ENCODE data around the gene JPH2.

JPH2 gene

DNA sequence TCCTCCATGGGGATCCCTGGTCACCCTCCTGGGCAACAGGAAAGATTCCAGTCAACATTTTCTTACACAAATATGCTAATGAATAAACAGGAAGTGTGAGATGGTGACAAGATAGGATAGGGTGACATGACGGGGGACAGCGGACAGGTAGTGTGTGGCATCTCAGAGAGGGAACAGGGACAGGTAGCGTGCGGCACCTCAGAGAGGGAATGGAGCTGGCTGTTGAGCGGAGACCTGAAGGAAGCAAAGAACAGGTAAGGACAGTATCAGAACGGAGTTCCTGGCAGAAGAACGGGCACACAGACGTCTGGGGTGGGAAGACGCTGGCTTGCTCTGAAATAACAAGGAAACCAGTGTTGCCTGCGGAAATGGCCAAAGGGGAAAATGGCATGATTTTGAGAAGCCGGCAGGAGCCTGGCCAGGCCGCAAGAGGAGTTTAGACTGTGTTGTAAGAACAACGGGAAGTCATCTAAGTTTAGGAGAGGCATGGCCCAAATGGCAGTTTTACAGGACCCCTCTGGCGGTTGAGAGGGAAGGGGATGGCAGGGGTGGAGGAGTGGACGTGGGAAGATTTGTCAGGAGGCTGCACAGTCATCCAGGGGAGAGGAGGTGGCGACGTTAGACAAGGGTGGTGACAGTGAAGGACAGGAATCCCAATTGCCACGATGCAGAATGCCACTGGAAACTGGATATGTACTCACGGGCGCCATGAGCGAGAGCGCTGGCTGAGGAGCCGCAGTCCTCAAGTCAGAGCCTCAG lies 111.6 kb downstream of the JPH2 start:
- no peak for DNase-seq (ENCODE audit: low read depth)

DNA sequence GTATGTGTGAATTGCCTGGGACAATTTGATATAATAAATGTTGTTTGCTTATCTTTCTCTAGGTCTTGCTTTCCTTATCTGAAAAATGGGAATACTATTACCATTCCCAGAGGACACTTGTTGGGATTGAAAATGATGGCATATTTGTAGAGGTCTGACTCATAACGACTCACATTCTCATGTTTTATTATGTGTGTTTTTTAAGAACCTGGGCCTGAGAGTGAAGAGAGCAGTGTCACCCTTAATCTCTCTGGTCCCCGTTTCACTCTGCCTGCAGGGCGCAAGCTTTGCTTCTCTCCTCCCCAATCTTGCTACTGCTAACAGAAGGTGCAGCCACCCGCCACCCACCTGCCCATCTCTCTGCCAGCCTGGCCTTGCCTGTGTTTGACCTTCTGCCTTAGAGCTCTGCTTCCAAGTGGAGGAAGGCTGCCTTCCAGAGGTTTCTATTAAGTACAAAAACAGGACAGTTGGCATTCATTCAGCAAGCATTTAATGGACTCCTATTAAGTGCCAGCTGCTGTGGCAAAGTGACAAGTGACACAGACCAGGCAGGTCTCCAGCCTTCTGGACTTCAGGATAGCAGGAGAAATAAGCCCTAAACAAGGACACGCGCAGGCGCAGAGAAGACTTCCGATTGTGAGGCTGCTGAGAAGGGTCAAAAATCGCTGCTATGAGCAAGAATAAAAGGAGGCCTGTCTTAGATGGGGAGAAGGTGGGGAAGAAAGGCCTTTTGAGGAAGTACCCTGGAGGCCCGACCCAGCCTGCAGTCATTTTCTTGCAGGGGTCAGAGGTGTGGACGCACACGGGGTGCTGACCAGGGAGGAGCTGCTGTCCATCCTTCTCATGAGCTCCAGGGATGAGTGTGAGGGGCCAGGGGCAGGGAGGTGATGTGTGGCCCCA lies 112.5 kb downstream of the JPH2 start:
- no peak for DNase-seq (ENCODE audit: low read depth)

DNA sequence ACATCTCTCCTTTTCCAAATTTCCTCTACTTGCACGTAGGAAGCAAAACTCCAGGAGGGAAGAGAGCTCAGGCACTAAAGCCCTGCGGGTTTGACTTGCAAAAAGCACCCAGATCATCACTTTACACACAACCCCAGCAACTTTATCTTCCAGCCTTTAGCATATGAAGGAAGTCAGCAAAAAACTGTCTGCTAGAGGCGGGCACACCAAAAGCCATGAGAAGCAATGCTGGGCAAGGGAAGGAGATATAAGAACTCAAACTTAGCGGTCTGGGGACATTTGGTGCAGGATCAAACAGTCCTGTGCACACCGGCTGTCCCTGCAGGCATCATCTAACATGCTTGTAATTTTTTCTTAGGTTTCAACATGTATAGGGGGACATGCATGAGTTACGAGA lies 113.3 kb downstream of the JPH2 start:
- no peak for DNase-seq (ENCODE audit: low read depth)

DNA sequence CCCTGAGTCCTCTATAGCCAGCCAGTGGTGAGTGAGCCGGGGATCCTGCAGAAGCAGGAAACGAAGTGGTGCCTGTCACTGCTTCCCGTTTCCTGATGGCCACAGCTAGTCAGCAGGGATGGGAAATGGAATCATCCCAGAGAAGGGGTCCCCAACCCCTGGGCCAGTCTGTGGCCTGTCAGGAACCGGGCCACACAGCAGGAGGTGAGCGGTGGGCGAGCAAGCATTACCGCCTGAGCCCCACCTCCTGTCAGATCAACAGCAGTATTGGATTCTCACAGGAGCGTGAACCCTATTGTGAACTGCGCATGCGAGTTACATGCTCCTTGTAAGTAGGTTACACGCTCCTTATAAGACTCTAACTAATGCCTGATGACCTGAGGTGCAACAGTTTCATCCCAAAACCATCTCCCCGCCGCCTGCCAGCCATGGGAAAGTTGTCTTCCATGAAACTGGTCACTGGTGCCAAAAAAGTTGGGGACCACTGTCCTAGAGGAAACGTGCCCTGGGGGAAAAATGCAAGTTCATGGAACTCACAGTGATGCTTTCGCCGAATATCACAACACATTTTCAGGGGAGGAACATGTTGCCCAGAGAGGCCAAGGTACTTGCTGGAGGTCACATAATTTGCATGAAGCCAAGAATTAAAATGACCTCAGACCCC lies 113.8 kb downstream of the JPH2 start:
- DNase-seq (ENCODE audit: low read depth): no peak

DNA sequence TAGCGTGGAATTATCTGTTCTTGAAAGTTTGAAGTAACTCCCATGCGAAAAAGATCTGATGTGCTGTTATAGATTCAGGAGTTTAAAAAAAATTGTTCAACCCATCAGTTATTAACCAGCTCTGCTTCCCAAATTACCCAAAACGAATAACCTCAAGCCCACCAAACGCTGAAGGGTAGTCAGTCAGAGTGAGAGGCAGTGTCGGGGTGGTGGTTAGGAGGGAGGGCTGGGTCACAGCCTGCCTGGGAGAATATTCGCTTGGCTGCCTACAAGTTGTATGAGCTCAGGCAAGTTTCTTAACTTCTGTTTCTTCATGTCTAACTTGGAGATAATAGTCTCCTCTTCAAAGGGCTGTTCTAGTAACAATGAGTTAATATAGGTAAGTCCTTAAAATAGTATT lies 114.6 kb downstream of the JPH2 start:
- DNase-seq (ENCODE audit: low read depth): no peak

DNA sequence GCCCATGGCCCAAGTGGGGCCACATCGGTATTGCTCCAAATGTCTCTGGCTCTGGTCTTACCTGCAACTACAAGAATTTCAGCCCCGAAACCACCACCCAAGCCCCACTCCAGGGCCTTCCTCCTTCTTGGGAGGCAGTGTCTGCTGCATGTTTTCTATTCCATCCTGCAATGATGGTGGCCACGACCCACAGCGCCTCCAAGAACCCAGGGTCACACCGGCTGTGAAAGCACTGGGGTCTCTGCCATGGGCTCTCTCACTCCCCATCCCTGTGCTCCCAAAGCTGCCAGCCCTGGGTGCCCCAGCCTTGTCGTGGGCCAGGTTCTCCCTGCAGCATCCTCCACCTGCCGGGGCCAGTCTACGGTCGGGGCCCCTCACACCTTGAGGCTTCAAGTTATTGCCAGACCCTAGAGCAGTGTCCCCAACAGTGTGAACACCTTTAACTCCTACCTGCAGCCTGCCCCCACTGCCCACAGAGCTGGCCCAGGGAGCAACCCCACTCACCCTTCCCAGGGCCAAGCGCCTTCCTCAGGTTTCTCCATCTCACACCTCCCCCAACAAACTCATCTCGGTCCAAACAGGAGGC lies 115.4 kb downstream of the JPH2 start:
- DNase-seq (ENCODE audit: low read depth): no peak

DNA sequence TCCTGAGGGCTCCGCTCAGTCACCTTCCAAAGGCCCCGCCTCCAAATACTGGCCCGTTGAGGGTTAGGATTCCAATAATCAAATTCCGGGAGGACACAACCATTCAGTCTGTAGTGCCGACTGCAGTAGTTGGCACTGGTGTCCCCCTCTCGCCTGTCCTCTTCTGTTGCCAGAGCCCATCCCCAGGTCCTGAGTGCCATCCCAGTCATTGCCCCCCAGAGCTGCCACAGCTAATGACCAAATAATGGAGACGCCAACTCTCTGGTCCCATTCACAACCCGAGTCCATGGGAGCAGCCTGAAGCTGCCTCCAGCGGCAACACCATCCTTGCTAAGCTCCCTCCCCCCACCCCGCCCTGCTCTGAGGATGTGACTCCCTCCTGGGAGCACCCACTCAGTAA lies 115.9 kb downstream of the JPH2 start:
- no peak for DNase-seq (ENCODE audit: low read depth)

DNA sequence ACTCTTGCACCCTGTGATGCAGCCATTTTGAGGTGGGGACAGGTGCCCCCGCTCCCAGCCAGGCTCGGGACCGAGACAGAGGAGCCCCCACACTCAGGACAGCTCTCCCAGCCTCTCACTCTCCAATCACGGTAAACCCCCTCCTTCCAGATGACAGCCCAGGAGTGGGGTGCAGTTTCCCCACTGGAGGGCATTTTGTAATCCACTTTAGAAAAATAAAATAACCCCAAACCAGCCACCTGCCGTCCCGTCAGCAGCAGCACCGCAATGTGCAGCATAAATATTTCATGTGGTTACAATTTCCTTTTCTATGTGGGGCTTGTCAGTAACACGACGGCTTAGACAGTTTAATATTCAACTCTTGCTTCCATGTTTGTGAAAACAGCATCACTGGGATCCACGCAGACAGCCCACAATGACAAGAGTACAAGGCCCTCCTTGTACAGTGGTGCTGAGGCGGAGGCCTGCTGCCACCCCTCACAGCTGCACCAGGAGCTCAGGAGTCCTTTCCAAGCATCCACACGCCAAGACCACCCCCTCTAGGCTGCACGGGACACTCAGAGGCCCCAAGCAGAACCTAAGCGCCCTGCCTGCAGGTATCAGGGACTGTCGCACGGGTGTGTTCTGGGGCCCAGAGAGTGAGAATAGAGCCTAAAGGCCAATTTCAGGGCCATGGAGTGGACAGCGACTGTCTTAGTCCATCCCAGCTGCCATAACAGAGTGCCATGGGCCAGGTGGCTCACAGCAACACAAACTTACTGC lies 116.7 kb downstream of the JPH2 start:
- no peak for DNase-seq (ENCODE audit: low read depth)

DNA sequence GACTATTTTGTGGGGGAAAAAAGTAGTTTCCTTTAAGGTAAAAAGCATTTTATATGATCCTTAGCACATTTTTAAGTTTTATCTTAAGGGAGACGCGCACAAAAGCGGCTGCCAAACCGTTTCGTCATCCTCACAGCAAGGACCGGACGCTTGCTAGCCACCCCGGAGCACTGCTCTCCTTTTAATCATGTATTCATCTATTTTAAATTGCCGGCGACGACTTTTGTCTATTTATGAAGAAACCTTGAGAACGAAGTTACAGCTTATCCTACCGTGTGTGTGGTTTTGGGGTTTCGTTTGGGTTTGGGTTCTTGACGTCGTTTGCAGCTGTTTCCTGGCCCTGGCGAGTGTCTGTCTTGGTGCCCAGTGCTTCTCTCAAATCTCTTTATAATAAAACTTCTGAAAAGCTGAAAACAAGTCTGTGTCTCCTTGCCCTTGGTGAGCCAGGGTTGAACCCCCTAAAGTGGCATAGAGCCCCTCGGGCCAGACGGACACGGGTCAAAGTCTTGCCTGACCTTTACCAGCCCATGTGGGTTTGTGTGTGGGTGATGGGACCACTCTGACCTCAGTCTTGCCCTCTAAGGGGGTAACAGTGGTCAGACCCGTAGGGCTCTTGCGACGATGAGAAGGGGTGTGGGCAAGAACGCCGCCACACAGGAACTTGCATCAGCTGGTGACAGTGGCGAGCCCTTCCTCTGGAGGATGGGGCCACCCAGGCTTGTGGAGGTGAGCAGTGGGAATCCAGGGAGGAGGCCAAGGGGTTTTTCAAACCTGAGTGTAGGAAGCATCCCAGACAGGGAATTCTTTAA lies 117.6 kb downstream of the JPH2 start:
- no peak for DNase-seq (ENCODE audit: low read depth)

DNA sequence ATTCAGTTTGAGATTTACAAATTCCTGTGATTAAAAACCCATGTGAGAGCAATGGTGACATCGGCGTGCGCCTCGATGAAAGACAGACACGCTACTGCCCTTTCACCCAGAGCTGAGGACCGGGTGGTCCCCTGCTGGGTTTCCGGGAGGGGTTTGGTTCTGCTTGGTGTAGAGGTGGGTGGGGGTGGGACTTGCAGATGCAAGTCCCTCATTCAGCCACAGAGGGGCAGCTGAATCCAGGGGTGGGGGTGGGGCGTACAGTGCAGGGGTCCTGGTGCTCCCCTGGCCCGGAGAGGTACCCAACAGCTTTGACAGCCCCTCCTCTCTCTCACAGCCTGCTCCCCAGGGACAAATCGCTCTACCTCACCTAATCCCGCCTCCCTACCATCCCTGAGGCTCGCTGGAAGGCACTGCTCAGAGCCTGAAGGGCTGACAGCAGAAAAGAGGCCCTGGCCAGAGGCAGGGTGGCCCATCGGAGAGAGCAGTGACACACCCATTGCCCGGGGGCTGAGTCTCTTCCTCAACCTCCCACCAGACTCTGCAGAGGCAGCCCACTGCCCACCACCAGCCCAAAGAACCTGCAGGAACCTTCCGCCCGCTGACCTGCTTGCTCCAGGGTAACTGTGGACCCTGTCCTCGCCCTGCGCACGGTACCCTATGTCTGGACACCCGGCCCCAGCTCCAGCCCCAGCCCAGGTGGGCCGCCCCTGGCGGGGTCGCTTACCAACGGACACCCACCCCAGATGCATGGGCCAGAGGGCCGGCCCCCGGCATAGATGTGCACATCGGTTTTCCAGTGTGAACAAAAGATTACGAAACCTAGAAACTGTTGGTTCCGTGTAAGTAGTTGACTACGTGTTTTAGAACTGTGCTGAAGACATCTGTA lies 118.4 kb downstream of the JPH2 start:
- no peak for DNase-seq (ENCODE audit: low read depth)

DNA sequence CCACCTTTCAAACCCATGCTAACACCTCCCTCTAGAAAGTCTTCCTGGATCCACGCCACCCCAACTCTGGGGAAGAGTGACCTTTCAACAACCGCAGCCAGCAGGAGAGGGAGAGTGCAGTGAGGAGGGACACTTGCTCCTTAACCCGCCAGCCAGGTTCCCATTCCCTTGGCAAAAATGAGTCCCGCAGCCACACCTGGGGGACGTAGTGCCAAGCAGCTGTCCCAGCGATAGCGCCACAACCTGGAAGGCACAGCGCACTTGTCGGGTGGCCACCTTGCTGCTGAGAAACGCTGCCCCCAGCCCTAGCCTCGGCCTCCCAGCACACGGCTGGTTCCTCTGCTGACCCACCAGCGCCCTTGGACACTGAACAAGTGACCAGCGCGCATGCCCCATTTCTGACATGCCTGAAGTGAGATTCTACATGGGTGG lies 119.3 kb downstream of the JPH2 start:
- DNase-seq (ENCODE audit: low read depth): no peak

DNA sequence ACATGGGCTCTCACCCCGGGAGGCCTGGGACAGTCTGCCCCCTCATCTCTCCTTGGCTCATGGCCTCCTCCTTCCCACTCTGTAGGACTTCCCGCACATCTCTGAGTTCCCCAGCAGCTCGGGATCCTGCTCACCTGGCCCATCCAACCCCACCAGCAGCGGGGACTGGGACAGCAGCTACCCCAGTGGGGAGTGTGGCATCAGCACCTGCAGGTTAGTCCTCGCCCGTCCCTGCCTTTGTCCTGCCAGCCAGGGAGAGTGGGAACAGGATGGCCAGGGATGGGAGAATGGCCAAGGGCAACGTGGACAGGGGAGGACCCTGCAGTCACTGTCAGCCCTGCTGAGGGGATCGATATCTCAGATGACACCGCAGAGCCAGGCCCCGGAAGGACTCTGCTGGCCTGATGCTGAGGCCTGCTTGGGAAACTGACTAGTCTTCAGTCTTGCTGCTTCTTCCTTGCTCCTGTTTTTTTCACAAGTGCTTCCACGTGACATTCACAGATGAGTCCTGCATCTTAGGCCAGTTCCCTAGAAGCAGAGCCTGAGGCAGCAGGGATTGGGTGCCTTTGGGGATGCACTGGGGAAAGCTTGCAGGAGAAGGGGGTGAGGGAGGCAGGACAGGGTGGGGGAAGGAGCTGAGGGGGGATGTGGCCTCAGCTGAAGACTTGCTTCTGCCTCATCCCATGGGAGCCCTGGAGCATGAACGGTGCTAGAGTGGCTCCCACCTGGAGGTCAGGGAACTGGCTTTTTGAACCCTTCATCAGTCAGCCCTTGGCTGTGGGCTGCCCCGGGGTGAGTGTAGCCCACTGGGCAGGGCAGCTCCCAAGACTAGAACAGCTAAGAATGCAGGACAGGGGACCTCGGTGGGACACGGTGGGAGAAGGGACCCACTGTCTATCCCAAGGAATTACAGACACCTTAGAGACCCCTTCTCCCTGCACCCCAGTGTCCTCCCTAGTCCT lies 120.1 kb downstream of the JPH2 start:
- no peak for DNase-seq (ENCODE audit: low read depth)

DNA sequence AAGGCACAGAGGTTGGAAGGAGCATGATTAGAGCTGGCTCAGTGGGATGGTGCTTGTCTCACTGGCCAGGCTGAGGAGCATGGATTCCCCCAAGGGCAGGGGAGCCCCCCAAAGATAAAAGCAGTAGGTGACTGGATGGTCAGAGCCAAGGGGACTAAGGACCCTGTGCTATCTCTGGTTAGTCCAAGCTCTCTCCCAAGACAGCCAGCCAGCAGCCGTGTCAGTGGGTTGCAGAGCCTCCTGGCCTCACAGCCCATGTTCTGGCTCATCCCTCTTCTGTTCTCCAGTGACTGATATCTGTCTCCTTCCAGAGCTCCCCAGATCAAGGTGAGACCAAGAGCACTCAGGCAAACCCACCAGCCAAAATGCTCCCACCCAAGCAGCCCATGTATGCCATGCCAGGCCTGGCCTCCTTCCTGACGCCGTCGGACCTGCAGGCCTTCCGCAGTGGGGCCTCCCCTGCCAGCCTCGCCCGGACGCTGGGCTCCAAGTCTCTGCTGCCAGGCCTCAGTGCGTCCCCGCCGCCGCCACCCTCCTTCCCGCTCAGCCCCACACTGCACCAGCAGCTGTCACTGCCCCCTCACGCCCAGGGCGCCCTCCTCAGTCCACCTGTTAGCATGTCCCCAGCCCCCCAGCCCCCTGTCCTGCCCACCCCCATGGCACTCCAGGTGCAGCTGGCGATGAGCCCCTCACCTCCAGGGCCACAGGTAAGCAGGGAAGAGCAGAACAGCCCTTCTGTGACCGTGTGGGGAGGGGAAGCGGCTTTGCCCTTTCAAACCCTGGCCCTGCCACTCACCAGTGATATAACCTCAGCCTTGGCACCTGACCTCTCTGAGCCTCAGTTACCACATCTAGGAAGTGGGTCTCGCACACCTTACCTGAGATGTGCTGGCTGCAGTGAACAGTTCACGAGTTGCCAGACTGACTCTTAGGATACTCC lies 121.3 kb downstream of the JPH2 start:
- DNase-seq (ENCODE audit: low read depth): no peak

DNA sequence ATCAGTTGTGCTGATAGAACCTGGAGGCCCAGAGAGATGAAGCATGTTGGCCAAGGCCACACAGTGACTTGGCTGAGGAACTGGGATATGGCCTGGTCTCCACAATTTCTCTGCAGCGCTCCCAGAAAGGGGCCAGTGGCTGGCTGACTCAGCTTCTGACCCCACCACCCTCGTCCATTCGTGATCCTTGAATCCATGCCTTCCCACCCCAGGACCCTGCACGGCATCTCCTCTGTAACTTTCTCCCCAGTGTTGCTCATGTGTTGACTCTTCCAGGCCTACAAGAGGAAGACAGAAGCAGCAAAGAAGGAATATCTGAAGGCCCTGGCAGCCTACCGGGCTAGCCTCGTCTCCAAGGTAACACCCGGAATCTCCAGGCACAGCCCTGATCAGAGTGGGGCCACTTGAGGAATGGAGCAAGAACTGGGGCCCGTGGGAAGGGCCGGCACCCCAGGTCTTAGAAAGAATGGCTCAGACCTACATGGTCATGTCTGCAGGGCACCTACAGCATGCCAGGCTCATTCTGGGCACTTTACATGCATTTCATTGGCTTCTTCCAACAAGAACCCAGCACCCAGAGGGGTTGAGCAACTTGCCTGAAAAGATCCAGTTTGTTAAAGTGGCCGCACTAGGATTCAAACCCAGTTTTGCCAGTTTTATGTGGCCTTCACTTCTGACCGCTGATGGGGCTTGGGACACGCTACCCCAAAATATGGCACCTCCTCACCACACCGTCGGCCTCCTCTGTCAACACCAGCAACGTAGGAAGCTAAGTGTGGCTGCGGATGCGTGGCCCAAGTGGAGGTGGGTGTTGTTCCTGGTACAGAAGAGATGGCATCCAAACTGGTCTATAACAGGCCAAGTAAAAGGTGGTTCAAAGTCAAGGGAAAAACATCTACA lies 122.2 kb downstream of the JPH2 start:
- DNase-seq (ENCODE audit: low read depth): no peak

All from GM04503 (cell line).